ENCODE measurements around the gene ULK4.

Gene ULK4

DNA sequence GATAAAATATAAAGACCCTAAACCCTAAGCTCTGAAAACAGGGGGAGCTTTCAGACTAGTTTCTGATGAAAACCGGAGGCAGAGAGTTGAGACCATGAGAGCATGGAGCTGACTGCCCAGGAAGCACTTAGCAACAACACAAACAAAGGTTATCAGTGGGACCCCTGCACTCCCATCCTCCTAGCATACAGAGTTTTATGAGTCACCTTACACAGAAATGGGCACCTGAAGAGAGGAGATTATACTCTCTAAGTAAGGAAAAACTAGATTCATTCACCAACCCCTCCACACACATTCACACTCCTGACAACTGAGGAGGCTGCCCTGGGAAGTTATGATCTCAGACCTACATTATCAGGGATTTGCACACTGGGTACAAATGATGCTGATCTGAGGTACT lies 261.7 kb downstream of the ULK4 start:
- TF ChIP-seq, protein P1, sequence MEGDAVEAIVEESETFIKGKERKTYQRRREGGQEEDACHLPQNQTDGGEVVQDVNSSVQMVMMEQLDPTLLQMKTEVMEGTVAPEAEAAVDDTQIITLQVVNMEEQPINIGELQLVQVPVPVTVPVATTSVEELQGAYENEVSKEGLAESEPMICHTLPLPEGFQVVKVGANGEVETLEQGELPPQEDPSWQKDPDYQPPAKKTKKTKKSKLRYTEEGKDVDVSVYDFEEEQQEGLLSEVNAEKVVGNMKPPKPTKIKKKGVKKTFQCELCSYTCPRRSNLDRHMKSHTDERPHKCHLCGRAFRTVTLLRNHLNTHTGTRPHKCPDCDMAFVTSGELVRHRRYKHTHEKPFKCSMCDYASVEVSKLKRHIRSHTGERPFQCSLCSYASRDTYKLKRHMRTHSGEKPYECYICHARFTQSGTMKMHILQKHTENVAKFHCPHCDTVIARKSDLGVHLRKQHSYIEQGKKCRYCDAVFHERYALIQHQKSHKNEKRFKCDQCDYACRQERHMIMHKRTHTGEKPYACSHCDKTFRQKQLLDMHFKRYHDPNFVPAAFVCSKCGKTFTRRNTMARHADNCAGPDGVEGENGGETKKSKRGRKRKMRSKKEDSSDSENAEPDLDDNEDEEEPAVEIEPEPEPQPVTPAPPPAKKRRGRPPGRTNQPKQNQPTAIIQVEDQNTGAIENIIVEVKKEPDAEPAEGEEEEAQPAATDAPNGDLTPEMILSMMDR (IDR thresholded peaks at IDR 0.05): no peak

DNA sequence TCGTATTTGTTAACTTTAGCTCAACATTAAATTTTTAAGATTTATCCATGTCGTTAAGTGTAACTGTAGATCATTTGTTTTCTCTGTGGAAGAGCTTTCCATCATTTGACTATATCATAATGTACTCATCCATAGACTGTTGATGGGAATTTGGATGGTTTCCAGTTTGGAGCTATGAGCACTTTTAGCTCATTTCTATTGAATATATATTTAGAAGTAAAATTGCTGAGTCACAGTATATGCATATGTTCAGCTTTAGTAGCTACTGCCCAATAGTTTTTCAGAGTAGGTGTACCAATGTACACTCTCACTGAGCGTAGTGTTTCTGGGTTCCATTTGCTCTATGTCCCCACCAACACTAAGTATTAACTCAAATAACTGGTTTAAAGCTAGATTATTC lies 263.0 kb downstream of the ULK4 start:
- TF ChIP-seq, protein P1 (IDR thresholded peaks at IDR 0.05): no peak

- TF ChIP-seq, protein P1 (IDR thresholded peaks at IDR 0.05): no peak
Observed at GRCh38 chr3:41697702-41698101, 264.2 kb downstream of the ULK4 start.

- TF ChIP-seq, protein P1 (IDR thresholded peaks at IDR 0.05): peak; percentile 33; the same call in 1 of the 2 replicates
Observed at GRCh38 chr3:41695806-41696205, 266.1 kb downstream of the ULK4 start.

- TF ChIP-seq, protein P1 (IDR thresholded peaks at IDR 0.05): no peak
Observed at GRCh38 chr3:41693799-41694198, 268.1 kb downstream of the ULK4 start.

GRCh38 chr3:41690766-41691563 lies 270.9 kb downstream of the ULK4 start:
- TF ChIP-seq, protein P1 (IDR thresholded peaks at IDR 0.05): no peak

DNA sequence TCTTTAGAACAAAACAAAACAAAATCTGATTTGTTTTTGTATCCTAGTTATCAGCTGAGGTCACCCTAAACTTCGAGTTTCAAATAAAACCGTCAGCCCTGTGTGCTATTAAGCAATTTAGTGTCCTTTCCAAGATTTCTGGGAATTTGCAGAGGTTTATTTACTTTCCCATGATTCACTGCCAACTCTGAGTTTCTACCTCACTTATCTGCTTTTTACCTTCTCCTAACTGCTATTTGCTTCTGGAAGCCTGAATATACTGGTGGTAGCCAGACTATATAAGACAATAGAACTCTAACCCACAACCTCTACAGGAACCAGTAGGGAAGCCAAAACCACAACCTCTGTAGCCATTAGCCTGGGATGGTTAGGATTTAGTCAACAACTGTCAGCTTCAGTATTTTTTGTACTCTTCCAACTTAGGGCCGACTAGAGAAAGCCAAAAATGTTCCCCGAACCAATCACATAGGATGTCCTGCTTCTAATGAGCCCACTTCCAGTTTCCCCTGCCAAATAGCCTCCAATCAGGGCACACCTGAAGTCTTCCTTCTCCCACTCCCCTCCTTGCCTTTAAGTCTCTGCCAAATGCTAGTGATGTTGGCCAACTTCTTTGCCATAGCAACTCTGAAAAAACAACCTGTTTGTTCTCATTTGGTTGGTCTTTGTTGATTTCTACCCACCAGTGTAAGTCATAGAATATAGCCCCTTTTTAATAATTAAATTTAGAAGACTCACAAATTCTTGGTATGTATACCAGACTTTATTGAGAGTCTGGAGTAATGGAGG lies 273.1 kb downstream of the ULK4 start:
- TF ChIP-seq, protein P1 (IDR thresholded peaks at IDR 0.05): no peak
